AG09319 (cell line): ENCODE data around the gene CEP104.

Source experiments
- DNase-seq: peaks from one replicate; pipeline ENCODE4 v3.0.0-alpha.2; 2010; ENCODE audit warnings: low read depth; ENCODE audit errors: extremely low read depth
- CTCF ChIP-seq: IDR thresholded peaks from 2 replicates; pipeline ENCODE4 v1.5.1; 2011; ENCODE audit warnings: low read depth, mild to moderate bottlenecking, inconsistent platforms, low read length, moderate library complexity

The CEP104 gene

GRCh38 chr1:3850857-3851256 is 6.2 kb downstream of the CEP104 start:
- no peak for DNase-seq

GRCh38 chr1:3847081-3847480 is 9.9 kb downstream of the CEP104 start:
- DNase-seq, result no peak
- no peak for TF ChIP-seq CTCF

More at GRCh38 chr1:3850857-3851256, 6.2 kb downstream of the CEP104 start:
- no peak for TF ChIP-seq CTCF

GRCh38 chr1:3846541-3846940 is 10.5 kb downstream of the CEP104 start:
- no peak for TF ChIP-seq CTCF
- DNase-seq, result no peak

- DNase-seq, result no peak
- TF ChIP-seq CTCF, result no peak
Measured at GRCh38 chr1:3842912-3843311, 14.1 kb downstream of the CEP104 start.

- no peak for DNase-seq
- no peak for TF ChIP-seq CTCF
Measured at GRCh38 chr1:3841491-3841890, 15.5 kb downstream of the CEP104 start.

- no peak for DNase-seq
- no peak for TF ChIP-seq CTCF
Measured at GRCh38 chr1:3838788-3839187, 18.2 kb downstream of the CEP104 start.

- no peak for DNase-seq
- no peak for TF ChIP-seq CTCF
Measured at GRCh38 chr1:3837685-3838084, 19.3 kb downstream of the CEP104 start.

- DNase-seq, result no peak
- TF ChIP-seq CTCF, result no peak
Measured at GRCh38 chr1:3837200-3837599, 19.8 kb downstream of the CEP104 start.
